Measurements from ENCODE around the gene DNAJB6. TPM values are rescaled to one million over a fixed set of nuclear protein-coding genes. Genes with fewer than 3 reads are reported as not detected.
A peak's percentile ranks its signal among the peaks of the same experiment; 100 is the strongest.

The DNAJB6 gene
- total and polyA plus RNA-seq, 2 experiments from 2014 or later, result 139 to 187 TPM

DNA sequence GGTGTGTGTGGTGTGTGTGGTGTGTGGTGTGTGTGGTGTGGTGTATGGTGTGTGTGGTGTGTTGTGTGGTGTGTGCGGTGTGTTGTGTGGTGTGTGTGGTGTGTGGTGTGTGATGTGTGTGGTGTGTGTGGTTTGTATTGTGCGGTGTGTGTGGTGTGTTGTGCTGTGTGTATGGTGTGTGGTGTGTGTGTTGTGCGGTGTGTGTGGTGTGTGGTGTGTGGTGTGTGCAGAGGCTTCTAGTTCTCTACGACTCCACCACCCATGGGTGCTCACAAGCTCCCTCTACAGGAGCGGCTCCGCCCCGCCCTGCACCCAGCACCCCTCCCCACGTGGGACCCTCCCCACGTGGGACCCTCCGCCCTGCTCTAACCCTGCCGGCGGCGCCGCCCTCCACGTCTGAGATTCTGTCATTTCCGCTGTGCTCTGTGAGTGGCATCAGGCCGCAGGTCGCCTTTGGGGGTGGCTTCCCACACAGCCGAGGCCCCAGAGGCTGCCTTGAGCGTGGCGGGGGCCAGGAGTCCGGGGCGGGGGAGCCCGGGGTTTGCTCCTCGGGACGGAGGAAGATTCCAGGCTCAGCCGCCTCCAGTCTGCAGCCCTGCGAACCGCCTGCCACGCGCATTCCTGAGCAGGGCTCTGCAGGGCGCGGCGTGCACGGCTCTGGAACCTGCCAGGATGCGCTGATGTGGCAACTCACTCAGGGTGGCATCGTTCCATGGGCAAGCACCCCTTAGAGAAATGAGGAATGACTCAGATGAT, 37.0 kb upstream of the DNAJB6 start:
- no peaks in the 10 kb centered on the region for H3F3A ChIP-seq (ENCODE audit: insufficient read depth)
- no peak for DNase-seq

DNA sequence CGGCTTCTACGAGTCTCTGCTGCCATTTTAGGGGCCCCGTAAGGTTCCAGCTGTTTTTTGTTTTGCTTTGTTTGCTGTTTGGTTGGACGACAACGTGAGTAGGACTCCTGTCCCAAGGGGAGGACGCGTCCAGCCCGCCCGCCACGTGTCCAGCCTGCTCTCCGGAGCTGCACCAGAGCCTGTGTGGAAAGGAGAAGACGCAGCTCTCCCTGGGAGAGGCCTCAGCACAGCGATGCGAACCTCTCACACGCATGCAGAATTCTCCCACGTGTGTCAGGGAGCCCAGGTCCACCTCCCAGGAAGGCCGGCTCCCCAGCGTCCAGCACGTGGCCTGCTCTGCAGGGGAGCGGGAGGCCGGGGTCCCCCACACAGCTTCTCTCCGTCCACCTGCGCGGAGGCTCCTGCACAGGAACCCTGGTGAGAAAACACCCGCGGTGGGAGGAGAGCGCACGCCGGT, 36.4 kb upstream of the DNAJB6 start:
- peaks cover 5% of the 10 kb centered on the region; the same call in 1 of the 2 replicates for H3K4me1 ChIP-seq (ENCODE audit: insufficient read depth)
- H2AFZ ChIP-seq, result no peak overlapping the region
- no peak overlapping the region for H3K9ac ChIP-seq
- H3K4me2 ChIP-seq (ENCODE audit: unreplicated experiment), result no peak overlapping the region
- no peaks in the 10 kb centered on the region for H3K9me2 ChIP-seq (ENCODE audit: insufficient read depth)
- in situ Hi-C loops (cut with MboI), result no loop called here
- H3K9me3 ChIP-seq (ENCODE audit: low read depth), result no peaks in the 10 kb centered on the region
- H4K20me1 ChIP-seq (ENCODE audit: insufficient read depth), result no peaks in the 10 kb centered on the region
- no peak for DNase-seq
- 88 to 89% methylated on average over 29 of the region's 29 CpGs for WGBS, 2 experiments (ENCODE audit: low coverage in 1 of 2, low lambda C conversion rate in 2 of 2, missing lambda C conversion rate in 2 of 2)
- no peak for TF ChIP-seq EZH2 (IDR thresholded peaks at IDR 0.05; ENCODE audit: insufficient read depth, poor library complexity, severe bottlenecking)
- no peak for TF ChIP-seq EZH2phosphoT487 (IDR thresholded peaks at IDR 0.05; ENCODE audit: insufficient read depth, low read depth)
- H3K4me3 ChIP-seq, result no peak overlapping the region
- no peaks in the 10 kb centered on the region for H3F3A ChIP-seq (ENCODE audit: insufficient read depth)
- no peaks in the 10 kb centered on the region for H3K27me3 ChIP-seq (replicated peaks; ENCODE audit: insufficient read depth)
- H3K36me3 ChIP-seq (ENCODE audit: low read depth), result no peaks in the 10 kb centered on the region
- H3K27ac ChIP-seq, result no peak overlapping the region
- H3K79me2 ChIP-seq (ENCODE audit: insufficient read depth), result no peaks in the 10 kb centered on the region

More for the DNA sequence above, 37.0 kb upstream of the DNAJB6 start:
- Histone ChIP-seq H3K27me3 (replicated peaks; ENCODE audit: insufficient read depth) (no peaks in the 10 kb centered on the region), H3K9me3 (ENCODE audit: low read depth) (no peaks in the 10 kb centered on the region), H4K20me1 (ENCODE audit: insufficient read depth) (no peaks in the 10 kb centered on the region), H3K79me2 (ENCODE audit: insufficient read depth) (no peaks in the 10 kb centered on the region), H3K27ac (no peak overlapping the region), H3K4me3 (no peak overlapping the region), H3K4me1 (ENCODE audit: insufficient read depth) (peaks cover 5% of the 10 kb centered on the region; the same call in 1 of the 2 replicates), H3K36me3 (ENCODE audit: low read depth) (no peaks in the 10 kb centered on the region), H3K9ac (no peak overlapping the region), H3K9me2 (ENCODE audit: insufficient read depth) (no peaks in the 10 kb centered on the region), H3K4me2 (ENCODE audit: unreplicated experiment) (no peak overlapping the region), H2AFZ (no peak overlapping the region)
- in situ Hi-C loops (cut with MboI), result no loop called here
- WGBS, 2 experiments (ENCODE audit: low coverage in 1 of 2, low lambda C conversion rate in 2 of 2, missing lambda C conversion rate in 2 of 2), result 66 to 91% methylated on average over 13 to 37 of the region's 37 CpGs
- TF ChIP-seq EZH2 (IDR thresholded peaks at IDR 0.05; ENCODE audit: insufficient read depth, poor library complexity, severe bottlenecking) (no peak), EZH2phosphoT487 (IDR thresholded peaks at IDR 0.05; ENCODE audit: insufficient read depth, low read depth) (no peak)

DNA sequence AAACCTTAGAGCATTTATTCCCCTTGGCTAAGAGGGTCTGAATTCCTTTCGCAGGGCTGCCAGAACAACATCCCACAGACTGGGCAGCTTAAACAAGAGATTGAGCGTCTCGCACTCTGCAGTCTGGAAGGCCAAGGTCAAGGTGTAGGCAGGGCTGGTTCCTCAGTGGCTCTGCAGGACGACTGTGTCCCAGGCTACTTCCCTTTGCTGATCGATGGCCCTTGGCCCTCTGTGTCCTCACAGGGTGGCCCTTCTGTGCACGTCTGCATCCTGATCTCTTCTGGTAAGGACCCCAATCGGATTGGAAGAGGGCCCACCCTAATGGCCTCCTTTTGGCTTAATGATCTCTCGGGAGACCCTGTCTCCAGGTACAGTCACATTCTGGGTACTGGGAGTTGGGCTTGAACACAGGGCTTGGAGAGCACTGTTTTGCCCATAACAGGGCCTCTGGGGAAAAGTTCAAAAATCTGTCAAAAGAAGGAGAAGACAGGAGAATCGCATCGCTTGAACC, 35.1 kb upstream of the DNAJB6 start:
- H3K9me3 ChIP-seq (ENCODE audit: low read depth), result no peaks in the 10 kb centered on the region
- peak overlapping the region; percentile 48 for H3K9ac ChIP-seq
- H3K36me3 ChIP-seq (ENCODE audit: low read depth), result no peaks in the 10 kb centered on the region
- no peak for DNase-seq
- H2AFZ ChIP-seq, result peak overlapping the region; percentile 69
- H3K27me3 ChIP-seq (replicated peaks; ENCODE audit: insufficient read depth), result no peaks in the 10 kb centered on the region
- H3F3A ChIP-seq (ENCODE audit: insufficient read depth), result no peaks in the 10 kb centered on the region
- 79 to 83% methylated on average over 10 of the region's 10 CpGs for WGBS, 2 experiments (ENCODE audit: low coverage in 1 of 2, low lambda C conversion rate in 2 of 2, missing lambda C conversion rate in 2 of 2)
- no peaks in the 10 kb centered on the region for H4K20me1 ChIP-seq (ENCODE audit: insufficient read depth)
- in situ Hi-C loops (cut with MboI), result no loop called here
- TF ChIP-seq EZH2 (IDR thresholded peaks at IDR 0.05; ENCODE audit: insufficient read depth, poor library complexity, severe bottlenecking), result no peak
- H3K9me2 ChIP-seq (ENCODE audit: insufficient read depth), result no peaks in the 10 kb centered on the region
- H3K4me1 ChIP-seq (ENCODE audit: insufficient read depth), result peaks cover 5% of the 10 kb centered on the region; the same call in 1 of the 2 replicates
- H3K79me2 ChIP-seq (ENCODE audit: insufficient read depth), result no peaks in the 10 kb centered on the region
- no peak overlapping the region for H3K4me2 ChIP-seq (ENCODE audit: unreplicated experiment)
- peak overlapping the region; percentile 60 for H3K27ac ChIP-seq
- no peak overlapping the region for H3K4me3 ChIP-seq

DNA sequence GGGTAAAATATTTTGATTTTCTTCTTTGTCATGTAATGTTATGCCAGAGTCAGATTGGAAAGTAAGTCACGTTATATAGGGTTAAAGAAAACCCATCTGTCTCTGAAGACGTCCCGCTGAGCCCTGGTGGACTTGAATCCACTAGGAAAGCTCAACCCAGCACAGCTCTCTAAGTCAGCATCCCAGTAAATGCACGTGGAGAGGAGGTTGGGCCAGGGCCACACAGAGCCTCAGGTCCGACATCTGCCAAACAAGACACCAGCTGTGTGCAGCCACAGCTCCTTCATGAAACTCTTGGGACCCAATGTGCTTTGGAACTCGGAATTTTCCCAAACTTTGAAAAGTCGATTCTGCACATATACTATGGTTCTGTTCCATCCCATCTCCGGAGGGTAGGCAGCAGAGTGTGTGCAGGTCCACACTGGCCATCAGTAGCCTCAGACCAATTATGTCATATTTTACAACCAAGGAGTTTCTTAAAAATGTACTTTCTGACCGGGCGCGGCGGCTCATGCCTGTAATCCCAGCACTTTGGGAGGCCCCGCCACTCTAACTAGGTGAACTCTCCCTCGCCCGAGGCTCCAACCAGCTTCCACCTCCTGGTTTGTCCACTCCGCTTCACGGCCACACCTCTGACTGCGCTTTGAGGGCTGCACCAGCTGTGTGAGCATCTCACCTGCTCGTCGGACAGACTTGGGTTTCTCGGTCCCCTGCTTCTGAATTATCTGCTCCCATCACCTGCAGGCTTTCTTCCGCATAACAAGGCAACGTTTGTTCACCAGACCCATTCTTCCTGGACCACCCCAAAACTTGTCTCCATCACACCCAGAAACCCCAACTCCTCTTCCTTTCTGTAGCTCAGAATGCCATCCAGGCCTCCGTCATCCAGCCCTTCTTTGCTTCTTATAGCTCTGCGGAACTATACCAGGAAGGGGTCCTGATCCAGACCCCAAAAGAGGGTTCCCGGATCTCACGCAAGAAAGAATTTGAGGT, 29.7 kb upstream of the DNAJB6 start:
- Histone ChIP-seq H2AFZ (no peak overlapping the region; the same call in 1 of the 2 replicates), H3K36me3 (ENCODE audit: low read depth) (no peaks in the 10 kb centered on the region), H4K20me1 (ENCODE audit: insufficient read depth) (no peaks in the 10 kb centered on the region), H3K27ac (no peak overlapping the region), H3K9me2 (ENCODE audit: insufficient read depth) (no peaks in the 10 kb centered on the region), H3K9me3 (ENCODE audit: low read depth) (no peaks in the 10 kb centered on the region), H3K27me3 (replicated peaks; ENCODE audit: insufficient read depth) (no peaks in the 10 kb centered on the region), H3K9ac (no peak overlapping the region), H3K4me1 (ENCODE audit: insufficient read depth) (peaks cover 25% of the 10 kb centered on the region), H3F3A (ENCODE audit: insufficient read depth) (peaks cover 25% of the 10 kb centered on the region), H3K4me3 (no peak overlapping the region), H3K79me2 (ENCODE audit: insufficient read depth) (no peaks in the 10 kb centered on the region), H3K4me2 (ENCODE audit: unreplicated experiment) (no peak overlapping the region)
- 88 to 89% methylated on average over 27 of the region's 27 CpGs for WGBS, 2 experiments (ENCODE audit: low coverage in 1 of 2, low lambda C conversion rate in 2 of 2, missing lambda C conversion rate in 2 of 2)
- in situ Hi-C loops (cut with MboI), result no loop called here
- TF ChIP-seq EZH2 (IDR thresholded peaks at IDR 0.05; ENCODE audit: insufficient read depth, poor library complexity, severe bottlenecking), result no peak
- TF ChIP-seq EZH2phosphoT487 (IDR thresholded peaks at IDR 0.05; ENCODE audit: insufficient read depth, low read depth), result no peak
- no peak for DNase-seq
